ENCODE measurements around the gene TERT. TPM values are rescaled to one million over a fixed set of nuclear protein-coding genes. Genes with fewer than 3 reads are reported as not detected.

The TERT gene
- total and polyA plus RNA-seq, 2 of the 4 experiments (the other 2 are of a cell fraction): not detected

DNA sequence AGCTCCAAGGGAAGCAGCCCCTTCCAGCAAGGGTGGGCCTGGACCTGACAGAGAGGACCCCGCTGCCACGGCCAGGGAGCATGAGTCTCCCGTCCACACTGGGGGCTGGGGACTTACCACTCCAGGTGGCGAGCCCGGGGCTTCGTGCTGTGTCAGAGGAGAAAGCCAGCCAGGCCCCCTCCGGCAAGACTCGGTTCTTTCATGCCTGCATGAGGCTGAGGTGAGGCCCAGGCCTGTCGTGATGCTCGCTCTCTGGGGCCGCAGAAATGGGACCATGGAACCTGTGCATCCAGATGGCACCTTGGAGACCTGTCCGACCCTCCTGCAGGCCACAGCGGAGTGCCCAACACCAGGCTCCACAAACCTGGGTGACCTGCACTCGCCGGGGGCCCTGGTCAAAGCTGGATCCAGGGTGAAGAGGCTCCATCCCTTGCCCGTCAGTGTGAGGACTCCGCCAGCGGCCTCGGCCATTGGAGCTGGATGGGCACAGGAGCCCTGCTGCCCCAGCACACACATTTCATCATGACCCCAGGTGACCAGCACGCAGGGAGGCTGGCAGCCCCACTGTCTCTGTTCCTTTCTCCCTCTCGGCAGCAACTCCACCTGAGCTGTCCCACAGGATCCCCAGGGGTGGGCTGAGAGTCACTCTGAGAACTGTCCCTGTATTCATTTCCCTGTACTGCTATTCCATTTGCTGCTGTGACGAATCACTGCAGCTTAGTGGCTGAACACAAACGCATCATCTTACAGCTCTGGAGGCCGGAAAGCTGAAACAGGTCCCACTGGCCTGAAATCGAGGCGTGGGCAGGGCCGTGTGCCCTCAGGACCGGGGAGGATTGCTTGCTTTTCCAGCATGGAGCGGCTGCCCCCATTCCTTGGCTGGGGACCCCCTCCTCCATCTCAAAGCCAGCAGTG is 45.2 kb downstream of the TERT start (continued):
- TF ChIP-seq CHD1 (IDR thresholded peaks at IDR 0.05; ENCODE audit: low read depth, low read length): no peak

DNA sequence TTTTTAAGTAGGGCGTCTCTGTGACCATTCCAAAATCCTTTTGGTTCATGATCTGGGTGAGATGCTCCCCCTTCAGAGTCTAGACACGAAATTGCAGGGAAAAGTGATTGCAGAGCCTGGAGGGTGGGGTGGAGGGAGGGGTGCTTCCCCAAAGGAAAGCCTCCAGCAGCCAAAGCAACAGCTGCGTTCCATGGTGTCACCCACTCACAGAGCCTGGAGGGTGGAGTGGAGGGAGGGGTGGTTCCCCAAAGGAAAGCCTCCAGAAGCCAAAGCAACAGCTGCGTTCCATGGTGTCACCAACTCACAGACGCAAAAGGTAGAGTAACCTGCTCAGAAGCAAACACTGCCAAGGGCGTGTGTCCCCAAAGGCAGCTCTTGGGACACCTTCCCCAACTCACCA is 47.1 kb downstream of the TERT start:
- H3K9me3 ChIP-seq (ENCODE audit: control insufficient read depth, insufficient read depth, low read length): no peaks in the 10 kb centered on the region
- H3K9ac ChIP-seq (ENCODE audit: low read depth, low read length): no peak overlapping the region
- H3K4me3 ChIP-seq (ENCODE audit: insufficient read depth, low read depth, low read length): no peak overlapping the region
- no peak overlapping the region for H3K27ac ChIP-seq (ENCODE audit: insufficient read depth, low read length)
- CTCF ChIA-PET: no interaction called here
- dilution Hi-C loops (cut with HindIII; ENCODE audit: low sequenced_read_pairs, unreplicated experiment) (no loop called here), in situ Hi-C loops (cut with MboI; ENCODE audit: low sequenced_read_pairs) (no loop called here), intact Hi-C loops (cut with micrococcal nuclease) (no loop called here)
- no peak overlapping the region for H4K8ac ChIP-seq (ENCODE audit: low read depth in 2 of 2, low read length in 2 of 2)
- no peaks in the 10 kb centered on the region for H4K20me1 ChIP-seq (ENCODE audit: insufficient read depth, low read length)
- peaks cover 3% of the 10 kb centered on the region; the same call in 1 of the 2 replicates for H3K27me3 ChIP-seq (ENCODE audit: control insufficient read depth, insufficient read depth, low read length)
- no peak overlapping the region for H2AK9ac ChIP-seq (replicated peaks; ENCODE audit: low read depth, low read length, poor library complexity)
- no peak overlapping the region for H2BK5ac ChIP-seq (ENCODE audit: low read depth, low read length, poor library complexity, severe bottlenecking)
- H2BK20ac ChIP-seq (ENCODE audit: low read depth, low read length): no peak overlapping the region
- no peak overlapping the region for H2BK120ac ChIP-seq (ENCODE audit: low read depth, low read length)
- DNase-seq (no peak), ATAC-seq (ENCODE audit: low read depth) (no peak)
- no peaks in the 10 kb centered on the region for H3K4me1 ChIP-seq (ENCODE audit: control insufficient read depth, insufficient read depth, low read length)
- POLR2A ChIA-PET (ENCODE audit: unreplicated experiment): interaction anchor here (0.6 kb wide), 1 partner anchor 37 kb away, joined by 17 read pairs; no protein-coding TSS in a partner anchor
- no peak overlapping the region for H3K4ac ChIP-seq (ENCODE audit: low read depth, low read length)
- H3K79me1 ChIP-seq (ENCODE audit: low read depth in 1 of 2, low read length in 2 of 2): no peaks in the 10 kb centered on the region
- H3K14ac ChIP-seq (replicated peaks; ENCODE audit: low read depth, low read length): no peak overlapping the region
- no peak overlapping the region for H3K18ac ChIP-seq (ENCODE audit: low read depth, low read length)
- no peak overlapping the region for H2AK5ac ChIP-seq (ENCODE audit: low read depth, low read length)
- no peaks in the 10 kb centered on the region for H3K36me3 ChIP-seq (ENCODE audit: control insufficient read depth, insufficient read depth, low read length)
- no peak overlapping the region for H4K91ac ChIP-seq (ENCODE audit: insufficient read depth, low read depth, low read length)
- TF ChIP-seq MAZ (IDR thresholded peaks at IDR 0.05; ENCODE audit: borderline replicate concordance, low read depth, low read length) (no peak), NFE2L2 (IDR thresholded peaks at IDR 0.05; ENCODE audit: low read depth, low read length) (no peak), POLR2A (IDR thresholded peaks at IDR 0.05; ENCODE audit: low read depth, low read length) (no peak)
- no peak overlapping the region for H2BK15ac ChIP-seq (ENCODE audit: low read depth, low read length)
- H2AFZ ChIP-seq (replicated peaks; ENCODE audit: low read length, poor library complexity): no peak overlapping the region
- H3K56ac ChIP-seq (ENCODE audit: extremely low read depth, insufficient read depth, low read length): no peak overlapping the region
- no peak overlapping the region for H3K4me2 ChIP-seq (ENCODE audit: low read depth, low read length)
- H4K5ac ChIP-seq (ENCODE audit: low read depth, low read length): no peak overlapping the region
- no TSS peak for BruUV-seq (replicated peaks)
- H3K23ac ChIP-seq (ENCODE audit: low read depth, low read length): no peak overlapping the region
- no peaks in the 10 kb centered on the region for H3K9me1 ChIP-seq (ENCODE audit: insufficient read depth, low read length)
- WGBS, 2 experiments (ENCODE audit: extremely low coverage in 2 of 2, insufficient read length in 1 of 2): no CpG with 5 or more reads among the region's 6 CpGs
